H1 (cell line): ENCODE data around the gene MRTFB.

Source experiments
- ASH2L ChIP-seq: fragments of 200-600, 300-600 bp; sonication (generic); IDR thresholded peaks from one replicate; pipeline ENCODE4 v1.7.1; 2017; ENCODE audit warnings: low read length
- BCL11A ChIP-seq, 2 experiments: IDR thresholded peaks; one replicate each; pipeline ENCODE4 v1.6.1; 2011; ENCODE audit warnings: low read depth in 2 of 2, low read length in 2 of 2, mild to moderate bottlenecking in 2 of 2
- CHD7 ChIP-seq: fragments of 300-600 bp; sonication (generic); IDR thresholded peaks from 2 replicates; pipeline ENCODE4 v1.7.1; 2012; ENCODE audit warnings: low read length, moderate library complexity, mild to moderate bottlenecking, inconsistent platforms; ENCODE audit not compliant: insufficient replicate concordance
- CREB1 ChIP-seq: IDR thresholded peaks from 2 replicates; pipeline ENCODE4 v1.6.1; 2012; ENCODE audit warnings: inconsistent platforms
- CTCF ChIP-seq, 3 experiments: IDR thresholded peaks; 1 replicate in 2 of 3; 2 replicates in 1 of 3; pipeline versions ENCODE4 v1.5.1 to v1.6.1; 2011; ENCODE audit warnings: low read length in 3 of 3, mild to moderate bottlenecking in 3 of 3, inconsistent platforms in 2 of 3, low read depth in 1 of 3, moderate library complexity in 1 of 3; ENCODE audit not compliant: insufficient read depth in 1 of 3; ENCODE audit errors: control extremely low read depth in 1 of 3
- EP300 ChIP-seq, 2 experiments: IDR thresholded peaks; 1 replicate in 1 of 2; 2 replicates in 1 of 2; pipeline ENCODE4 v1.6.1; 2011 to 2012; ENCODE audit warnings: low read depth in 2 of 2, low read length in 2 of 2, mild to moderate bottlenecking in 2 of 2, borderline replicate concordance in 1 of 2, inconsistent platforms in 1 of 2, moderate library complexity in 1 of 2
- JUND ChIP-seq: IDR thresholded peaks from 2 replicates; pipeline ENCODE4 v1.6.1; 2011; ENCODE audit warnings: mild to moderate bottlenecking, improper control_type of control experiment, low read length
- KDM5A ChIP-seq: fragments of 200-600 bp; IDR thresholded peaks from 2 replicates; pipeline ENCODE4 v1.7.1; 2012; ENCODE audit warnings: mild to moderate bottlenecking, low read length, inconsistent platforms, mixed read lengths
- POLR2A ChIP-seq, 2 experiments: IDR thresholded peaks; 1 replicate in 1 of 2; 2 replicates in 1 of 2; pipeline ENCODE4 v1.6.1; 2011; ENCODE audit warnings: low read depth in 2 of 2, low read length in 2 of 2, mild to moderate bottlenecking in 2 of 2; ENCODE audit errors: control extremely low read depth in 1 of 2
- POU5F1 ChIP-seq: IDR thresholded peaks from 2 replicates; pipeline ENCODE4 v1.6.1; 2011; ENCODE audit warnings: low read depth, mild to moderate bottlenecking, low read length, moderate library complexity
- RAD21 ChIP-seq, 2 experiments: IDR thresholded peaks in 1 of 2; conservative IDR thresholded peaks in 1 of 2; 2 replicates each; pipeline ENCODE4 v1.6.1; 2011; ENCODE audit warnings: low read depth in 2 of 2, low read length in 2 of 2, improper control_type of control experiment in 1 of 2, inconsistent platforms in 1 of 2, mild to moderate bottlenecking in 1 of 2, moderate library complexity in 1 of 2
- RNF2 ChIP-seq: fragments of 200-900, 300-1000 bp; sonication (generic); IDR thresholded peaks from 2 replicates; pipeline ENCODE4 v1.7.1; 2016; ENCODE audit warnings: borderline replicate concordance, low read depth, mild to moderate bottlenecking, antibody characterized with exemption, low read length; ENCODE audit not compliant: poor library complexity, severe bottlenecking; ENCODE audit errors: missing control alignments
- TAF1 ChIP-seq: IDR thresholded peaks from 2 replicates; pipeline ENCODE4 v1.6.1; 2011; ENCODE audit warnings: mild to moderate bottlenecking, low read depth, low read length
- USF2 ChIP-seq: IDR thresholded peaks from 2 replicates; pipeline ENCODE4 v1.6.1; 2011; ENCODE audit warnings: low read length, improper control_type of control experiment

GRCh38 chr16:14024283-14024682 lies 46.8 kb upstream of the MRTFB start:
- no peak for TF ChIP-seq POLR2A (IDR thresholded peaks at IDR 0.05; ENCODE audit: control extremely low read depth in 1 of 2, low read depth in 2 of 2, low read length in 2 of 2)
- no peak for TF ChIP-seq USF2
- no peak for TF ChIP-seq CHD7
- no peak for TF ChIP-seq ASH2L
- TF ChIP-seq RNF2 = no peak
- TF ChIP-seq CTCF (IDR thresholded peaks at IDR 0.05; ENCODE audit: control extremely low read depth in 1 of 3, insufficient read depth in 1 of 3, low read depth in 1 of 3, low read length in 3 of 3) = no peak
- no peak for TF ChIP-seq BCL11A (IDR thresholded peaks at IDR 0.05; ENCODE audit: low read depth in 2 of 2, low read length in 2 of 2)
- no peak for TF ChIP-seq TAF1
- TF ChIP-seq KDM5A = no peak
- TF ChIP-seq JUND = no peak
- TF ChIP-seq RAD21 (IDR thresholded peaks at IDR 0.05 in 1 of 2, conservative IDR thresholded peaks at IDR 0.05 in 1 of 2; ENCODE audit: low read depth in 2 of 2, low read length in 2 of 2) = no peak
- no peak for TF ChIP-seq CREB1
- TF ChIP-seq POU5F1 = no peak
- TF ChIP-seq EP300 (IDR thresholded peaks at IDR 0.05; ENCODE audit: borderline replicate concordance in 1 of 2, low read depth in 2 of 2, low read length in 2 of 2) = no peak
